ENCODE data around the gene PSMB4. TPM values are rescaled to one million over a fixed set of nuclear protein-coding genes. Genes with fewer than 3 reads are reported as not detected.
A peak's percentile ranks its signal among the peaks of the same experiment; 100 is the strongest.
"Not testable (repeated sequence)": the region's sequence is repeated elsewhere in the genome, so short reads cannot be mapped to it uniquely, and the experiment has no call there.

PSMB4 gene
- 100 to 1,000 TPM; 230 to 434 (median 365) TPM for polyA plus RNA-seq
- long read RNA-seq, donor 1, result 0 reads
- long read RNA-seq, donor 2, transcript PSMB4-201 (7 exons, 964 nt), result major isoform, 44 of 83 reads
- long read RNA-seq, donor 2, partial matches to known transcripts, result 33 of 83 reads
- long read RNA-seq, donor 2, other reads (novel, unspliced or antisense), result 0 of 83 reads
- long read RNA-seq, donor 3, transcript PSMB4-202 (3 exons, 665 nt), result minor isoform, 20 of 243 reads
- long read RNA-seq, donor 3, transcript PSMB4-204 (2 exons, 2,067 nt), result minor isoform, 12 of 243 reads
- long read RNA-seq, donor 3, transcript PSMB4-201 (7 exons, 964 nt), result major isoform, 68 of 243 reads
- long read RNA-seq, donor 3, transcript PSMB4-206 (3 exons, 986 nt), result minor isoform, 5 of 243 reads
- long read RNA-seq, donor 3, partial matches to known transcripts, result 135 of 243 reads
- long read RNA-seq, donor 3, other reads (novel, unspliced or antisense), result 0 of 243 reads
- long read RNA-seq, donor 4, partial matches to known transcripts, result 0 of 3 reads
- long read RNA-seq, donor 4, other reads (novel, unspliced or antisense), result 0 of 3 reads
- long read RNA-seq, donor 5, transcript PSMB4-201 (7 exons, 964 nt), result major isoform, 43 of 91 reads
- long read RNA-seq, donor 5, transcript PSMB4-204 (2 exons, 2,067 nt), result minor isoform, 5 of 91 reads
- long read RNA-seq, donor 5, partial matches to known transcripts, result 38 of 91 reads
- long read RNA-seq, donor 5, other reads (novel, unspliced or antisense), result 0 of 91 reads
- long read RNA-seq, donor 6, transcript PSMB4-201 (7 exons, 964 nt), result major isoform, 88 of 209 reads
- long read RNA-seq, donor 6, transcript PSMB4-204 (2 exons, 2,067 nt), result minor isoform, 12 of 209 reads
- long read RNA-seq, donor 6, transcript PSMB4-202 (3 exons, 665 nt), result minor isoform, 9 of 209 reads
- long read RNA-seq, donor 6, transcript PSMB4-206 (3 exons, 986 nt), result minor isoform, 7 of 209 reads
- long read RNA-seq, donor 6, partial matches to known transcripts, result 90 of 209 reads
- long read RNA-seq, donor 6, other reads (novel, unspliced or antisense), result 0 of 209 reads
- long read RNA-seq, donor 7, result 0 reads
- long read RNA-seq, donor 8, partial matches to known transcripts, result 5 of 17 reads
- long read RNA-seq, donor 8, other reads (novel, unspliced or antisense), result 0 of 17 reads
- long read RNA-seq, donor 9, transcript PSMB4-201 (7 exons, 964 nt), result major isoform, 20 of 57 reads
- long read RNA-seq, donor 9, transcript PSMB4-204 (2 exons, 2,067 nt), result minor isoform, 6 of 57 reads
- long read RNA-seq, donor 9, partial matches to known transcripts, result 24 of 57 reads
- long read RNA-seq, donor 9, other reads (novel, unspliced or antisense), result 0 of 57 reads
- long read RNA-seq, donor 10, transcript PSMB4-202 (3 exons, 665 nt), result minor isoform, 6 of 221 reads
- long read RNA-seq, donor 10, transcript PSMB4-204 (2 exons, 2,067 nt), result minor isoform, 11 of 221 reads
- long read RNA-seq, donor 10, transcript PSMB4-201 (7 exons, 964 nt), result major isoform, 106 of 221 reads
- long read RNA-seq, donor 10, partial matches to known transcripts, result 93 of 221 reads
- long read RNA-seq, donor 10, other reads (novel, unspliced or antisense), result 0 of 221 reads

GRCh38 chr1:151399324-151400171 lies at the start of gene PSMB4:
TSS of gene PSMB4 (plus strand) at chr1:151399573. CDS start at chr1:151399588, 15 bp downstream.
- H3K9me3 ChIP-seq (ENCODE audit: control insufficient read depth in 2 of 2, insufficient read depth in 1 of 2, low read depth in 1 of 2, low read length in 1 of 2), result no peaks in the 10 kb centered on the region
- FAIRE-seq (no peak), DNase-seq (peak; percentile 96 to 97)
- peak within 1 kb of the TSS; percentile 84 to 94 (median 94) for H3K4me3 ChIP-seq (ENCODE audit: low read depth in 1 of 3, low read length in 3 of 3)
- H3K4me1 ChIP-seq (ENCODE audit: control insufficient read depth in 3 of 3, insufficient read depth in 2 of 3, low read depth in 1 of 3, low read length in 2 of 3), result peaks cover 0 to 14% (median 14%) of the 10 kb centered on the region in 3 donors
- WGBS, 3 donors, result 0% methylated on average over 63 of the region's 63 CpGs
- H3K36me3 ChIP-seq (ENCODE audit: control insufficient read depth in 3 of 3, insufficient read depth in 2 of 3, low read depth in 1 of 3, low read length in 3 of 3), result peaks cover 11 to 22% (median 11%) of the 10 kb centered on the region in 3 donors
- H3K27ac ChIP-seq (ENCODE audit: low read depth in 1 of 3, low read length in 2 of 3), result peak within 1 kb of the TSS; percentile 72 to 98 (median 82)
- H3K27me3 ChIP-seq (ENCODE audit: control insufficient read depth in 3 of 3, insufficient read depth in 3 of 3, low read length in 3 of 3), result no peaks in the 10 kb centered on the region

GRCh38 chr1:151350323-151350722 lies 49.0 kb upstream of the PSMB4 start:
- H3K36me3 ChIP-seq (ENCODE audit: control insufficient read depth in 3 of 3, insufficient read depth in 2 of 3, low read depth in 1 of 3, low read length in 3 of 3); H3K27me3 ChIP-seq (ENCODE audit: control insufficient read depth in 3 of 3, insufficient read depth in 3 of 3, low read length in 3 of 3); H3K4me3 ChIP-seq (ENCODE audit: low read depth in 1 of 3, low read length in 3 of 3); H3K27ac ChIP-seq (ENCODE audit: low read depth in 1 of 3, low read length in 2 of 3); FAIRE-seq; DNase-seq: not testable (repeated sequence)
- peaks cover 4 to 15% (median 8%) of the 10 kb centered on the region in 3 donors for H3K4me1 ChIP-seq (ENCODE audit: control insufficient read depth in 3 of 3, insufficient read depth in 2 of 3, low read depth in 1 of 3, low read length in 2 of 3)
- 93 to 98% (median 96%) methylated on average over 9 of the region's 9 CpGs for WGBS, 3 donors
- peaks cover 0 to 17% of the 10 kb centered on the region in 2 donors for H3K9me3 ChIP-seq (ENCODE audit: control insufficient read depth in 2 of 2, insufficient read depth in 1 of 2, low read depth in 1 of 2, low read length in 1 of 2)

GRCh38 chr1:151352021-151352718 lies 47.2 kb upstream of the PSMB4 start:
- FAIRE-seq (no peak), DNase-seq (peak in 1 of 2 donors; percentile 63)
- H3K4me3 ChIP-seq (ENCODE audit: low read depth in 1 of 3, low read length in 3 of 3), result no peak overlapping the region
- H3K27me3 ChIP-seq (ENCODE audit: control insufficient read depth in 3 of 3, insufficient read depth in 3 of 3, low read length in 3 of 3), result no peaks in the 10 kb centered on the region
- no peaks in the 10 kb centered on the region for H3K36me3 ChIP-seq (ENCODE audit: control insufficient read depth in 3 of 3, insufficient read depth in 2 of 3, low read depth in 1 of 3, low read length in 3 of 3)
- peaks cover 0 to 17% of the 10 kb centered on the region in 2 donors for H3K9me3 ChIP-seq (ENCODE audit: control insufficient read depth in 2 of 2, insufficient read depth in 1 of 2, low read depth in 1 of 2, low read length in 1 of 2)
- WGBS, 3 donors, result 86 to 93% (median 86%) methylated on average over 6 of the region's 6 CpGs
- H3K27ac ChIP-seq (ENCODE audit: low read depth in 1 of 3, low read length in 2 of 3), result no peak overlapping the region
- peaks cover 0 to 5% (median 5%) of the 10 kb centered on the region in 3 donors for H3K4me1 ChIP-seq (ENCODE audit: control insufficient read depth in 3 of 3, insufficient read depth in 2 of 3, low read depth in 1 of 3, low read length in 2 of 3)

DNA sequence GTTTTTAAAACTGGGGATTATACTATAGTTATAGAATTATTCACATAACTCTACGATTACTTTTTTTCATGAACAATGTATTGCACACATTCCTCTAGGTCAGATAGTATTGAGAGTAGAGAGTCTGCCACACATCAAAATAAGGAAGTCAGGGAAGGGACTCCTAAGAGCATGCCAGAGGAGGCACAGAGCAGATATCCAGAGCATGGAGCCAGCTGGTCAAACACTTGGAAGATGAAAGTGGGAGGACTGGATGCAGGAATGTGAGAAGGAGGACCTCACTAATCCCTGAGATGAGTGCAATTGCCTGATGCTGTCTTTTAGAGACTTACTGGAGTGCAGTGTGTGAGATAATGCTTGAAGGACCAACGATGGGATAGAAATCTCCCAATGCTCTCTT lies 42.7 kb upstream of the PSMB4 start:
- Histone ChIP-seq H3K36me3 (ENCODE audit: control insufficient read depth in 3 of 3, insufficient read depth in 2 of 3, low read depth in 1 of 3, low read length in 3 of 3) (no peaks in the 10 kb centered on the region), H3K4me3 (ENCODE audit: low read depth in 1 of 3, low read length in 3 of 3) (no peak overlapping the region), H3K27me3 (ENCODE audit: control insufficient read depth in 3 of 3, insufficient read depth in 3 of 3, low read length in 3 of 3) (no peaks in the 10 kb centered on the region), H3K27ac (ENCODE audit: low read depth in 1 of 3, low read length in 2 of 3) (no peak overlapping the region), H3K9me3 (ENCODE audit: control insufficient read depth in 2 of 2, insufficient read depth in 1 of 2, low read depth in 1 of 2, low read length in 1 of 2) (peaks cover 0 to 7% of the 10 kb centered on the region in 2 donors), H3K4me1 (ENCODE audit: control insufficient read depth in 3 of 3, insufficient read depth in 2 of 3, low read depth in 1 of 3, low read length in 2 of 3) (no peaks in the 10 kb centered on the region)
- 55 to 67% (median 61%) methylated on average over 2 of the region's 2 CpGs for WGBS, 3 donors
- FAIRE-seq (no peak), DNase-seq (no peak)

DNA sequence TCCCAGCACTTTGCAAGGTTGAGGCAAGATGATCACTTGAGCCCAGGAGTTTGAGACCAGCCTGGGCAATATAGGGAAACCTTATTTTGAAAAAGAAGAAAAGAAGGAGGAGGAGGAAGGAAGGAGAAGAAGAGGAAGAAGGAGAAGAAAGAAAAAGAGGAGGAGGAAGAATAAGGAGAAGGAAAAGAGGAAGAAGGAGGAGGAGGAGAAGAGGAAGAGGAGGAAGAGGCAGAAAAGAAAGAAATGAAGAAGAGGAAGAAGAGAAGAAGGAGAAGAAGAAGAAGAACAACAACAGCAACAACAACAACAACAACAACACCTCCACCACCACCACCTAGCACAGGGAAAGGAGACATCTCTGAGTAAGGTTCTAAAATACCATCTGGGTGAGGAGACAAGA lies 37.5 kb upstream of the PSMB4 start:
- Histone ChIP-seq H3K36me3 (ENCODE audit: control insufficient read depth in 3 of 3, insufficient read depth in 2 of 3, low read depth in 1 of 3, low read length in 3 of 3) (peaks cover 0 to 41% (median 9%) of the 10 kb centered on the region in 3 donors), H3K27ac (ENCODE audit: low read depth in 1 of 3, low read length in 2 of 3) (no peak overlapping the region), H3K9me3 (ENCODE audit: control insufficient read depth in 2 of 2, insufficient read depth in 1 of 2, low read depth in 1 of 2, low read length in 1 of 2) (peaks cover 0 to 16% of the 10 kb centered on the region in 2 donors), H3K27me3 (ENCODE audit: control insufficient read depth in 3 of 3, insufficient read depth in 3 of 3, low read length in 3 of 3) (no peaks in the 10 kb centered on the region), H3K4me3 (ENCODE audit: low read depth in 1 of 3, low read length in 3 of 3) (no peak overlapping the region), H3K4me1 (ENCODE audit: control insufficient read depth in 3 of 3, insufficient read depth in 2 of 3, low read depth in 1 of 3, low read length in 2 of 3) (no peaks in the 10 kb centered on the region)
- DNase-seq (no peak), FAIRE-seq (no peak)

GRCh38 chr1:151362308-151363155 lies 36.8 kb upstream of the PSMB4 start:
- 95 to 98% (median 96%) methylated on average over 3 of the region's 3 CpGs for WGBS, 3 donors
- no peak for FAIRE-seq
- peaks cover 0 to 48% (median 9%) of the 10 kb centered on the region in 3 donors for H3K36me3 ChIP-seq (ENCODE audit: control insufficient read depth in 3 of 3, insufficient read depth in 2 of 3, low read depth in 1 of 3, low read length in 3 of 3)

More at GRCh38 chr1:151362308-151363155, 36.8 kb upstream of the PSMB4 start:
- no peak for DNase-seq
- Histone ChIP-seq H3K27ac (ENCODE audit: low read depth in 1 of 3, low read length in 2 of 3) (no peak overlapping the region), H3K9me3 (ENCODE audit: control insufficient read depth in 2 of 2, insufficient read depth in 1 of 2, low read depth in 1 of 2, low read length in 1 of 2) (peaks cover 0 to 16% of the 10 kb centered on the region in 2 donors), H3K27me3 (ENCODE audit: control insufficient read depth in 3 of 3, insufficient read depth in 3 of 3, low read length in 3 of 3) (no peaks in the 10 kb centered on the region), H3K4me3 (ENCODE audit: low read depth in 1 of 3, low read length in 3 of 3) (no peak overlapping the region), H3K4me1 (ENCODE audit: control insufficient read depth in 3 of 3, insufficient read depth in 2 of 3, low read depth in 1 of 3, low read length in 2 of 3) (no peaks in the 10 kb centered on the region)
